HCT116 (cell line): ENCODE data around the gene NDE1. TPM values are rescaled to one million over a fixed set of nuclear protein-coding genes. Genes with fewer than 3 reads are reported as not detected.

ENCODE experiments used
- ATAC-seq: fragments of 200-7000 bp; cut with Tn5 transposase; 2 replicates; pipeline ENCODE4 v1.9.1; 2020; ENCODE audit warnings: mild to moderate bottlenecking, moderate library complexity
- BruUV-seq: library from RNA; stranded (reverse); fragments of 400-500 nt; replicated peaks from 2 replicates; lab custom pipeline; 2021; lab: Mats Ljungman, UMichigan
- CTCF ChIA-PET: fragments of 300-600 bp; sonication (Branson Sonifier 250); formaldehyde crosslinking; loops from one replicate; lab custom pipeline; 2021; ENCODE audit warnings: antibody characterized with exemption; lab: Charles Lee
- POLR2A ChIA-PET: fragments of 300-600, 350-600 bp; sonication (Branson Sonifier 250); formaldehyde crosslinking; loops from one replicate; lab custom pipeline; 2021; ENCODE audit warnings: antibody characterized with exemption; lab: Charles Lee
- RAD21 ChIA-PET, 2 experiments: fragments of 300-600 bp; sonication (Branson Sonifier 250); formaldehyde crosslinking; loops; one replicate each; lab custom pipeline; 2023; ENCODE audit warnings: low total read pairs in 2 of 2; ENCODE audit not compliant: uncharacterized antibody in 2 of 2, unreplicated experiment in 2 of 2, low non-redundant PET in 1 of 2; lab: Charles Lee
- DNase-seq: peaks from one replicate; pipeline ENCODE4 v3.0.0-alpha.2; 2010; ENCODE audit warnings: low read depth, low spot score
- H2AFZ ChIP-seq: fragments of 200-600 bp; shearing (Covaris generic), sonication (generic); 2 replicates; pipeline ENCODE4 v1.6.1; 2017; ENCODE audit warnings: low read depth, mixed run types, mixed read lengths, antibody characterized with exemption, low read length; ENCODE audit not compliant: poor library complexity, severe bottlenecking
- H3K27ac ChIP-seq: 2 replicates; pipeline ENCODE4 v1.5.1; 2012; ENCODE audit warnings: low read depth, low read length
- H3K27me3 ChIP-seq: fragments of 200-600 bp; sonication (generic); 2 replicates; pipeline ENCODE4 v1.6.1; 2016; ENCODE audit warnings: mixed run types, low read length, mixed read lengths; ENCODE audit not compliant: insufficient read depth
- H3K36me3 ChIP-seq, 2 experiments: fragments of 200-500 bp in 1 of 2; fragments of 200-600 bp in 1 of 2; sonication (Bioruptor generic) in 1 of 2; sonication (generic) in 1 of 2; 2 replicates each; pipeline versions ENCODE4 v1.5.1 to v1.6.1; 2014 to 2016; ENCODE audit warnings: low read length in 2 of 2, inconsistent platforms in 1 of 2, mixed read lengths in 1 of 2, mixed run types in 1 of 2; ENCODE audit not compliant: insufficient read depth in 2 of 2, control insufficient read depth in 1 of 2
- H3K4me1 ChIP-seq, 2 experiments: fragments of 200-600 bp in 1 of 2; sonication (generic) in 1 of 2; 2 replicates each; pipeline versions ENCODE4 v1.5.1 to v1.6.1; 2012 to 2017; ENCODE audit warnings: low read length in 2 of 2, inconsistent platforms in 1 of 2, mild to moderate bottlenecking in 1 of 2, mixed read lengths in 1 of 2, mixed run types in 1 of 2, moderate library complexity in 1 of 2; ENCODE audit not compliant: insufficient read depth in 2 of 2, control insufficient read depth in 1 of 2
- H3K4me2 ChIP-seq: fragments of 200-600 bp; sonication (generic); 2 replicates; pipeline ENCODE4 v1.6.1; 2017; ENCODE audit warnings: mixed run types, low read length, mixed read lengths
- H3K4me3 ChIP-seq, 2 experiments: fragments of 200-600 bp in 1 of 2; sonication (generic) in 1 of 2; replicated peaks in 1 of 2; 2 replicates each; pipeline ENCODE4 v1.5.1; 2011 to 2016; ENCODE audit warnings: low read length in 2 of 2, control low read depth in 1 of 2, low read depth in 1 of 2, mild to moderate bottlenecking in 1 of 2, mixed read lengths in 1 of 2, mixed run types in 1 of 2
- H3K79me2 ChIP-seq: fragments of 200-600 bp; sonication (generic); 2 replicates; pipeline ENCODE4 v1.6.1; 2017; ENCODE audit warnings: mild to moderate bottlenecking, mixed run types, low read length, moderate library complexity, mixed read lengths; ENCODE audit not compliant: insufficient read depth
- H3K9ac ChIP-seq: fragments of 200-600 bp; sonication (generic); 2 replicates; pipeline ENCODE4 v1.6.1; 2016; ENCODE audit warnings: low read length, mixed read lengths
- H3K9me2 ChIP-seq: fragments of 200-600 bp; sonication (generic), shearing (Covaris generic); 2 replicates; pipeline ENCODE4 v1.6.1; 2017; ENCODE audit warnings: mixed run types, mild to moderate bottlenecking, moderate library complexity; ENCODE audit not compliant: insufficient read depth
- H3K9me3 ChIP-seq, 2 experiments: fragments of 200-500 bp in 1 of 2; fragments of 200-600 bp in 1 of 2; sonication (Bioruptor generic) in 1 of 2; sonication (generic) in 1 of 2; 2 replicates each; pipeline ENCODE4 v1.6.1; 2014 to 2017; ENCODE audit warnings: low read length in 2 of 2, mixed read lengths in 2 of 2, inconsistent platforms in 1 of 2, low read depth in 1 of 2, mild to moderate bottlenecking in 1 of 2, mixed run types in 1 of 2, moderate library complexity in 1 of 2; ENCODE audit not compliant: control insufficient read depth in 1 of 2, insufficient read depth in 1 of 2
- H4K20me1 ChIP-seq: fragments of 200-600 bp; sonication (generic), shearing (Covaris generic); 2 replicates; pipeline ENCODE4 v1.6.1; 2017; ENCODE audit warnings: mixed run types, mild to moderate bottlenecking, moderate library complexity; ENCODE audit not compliant: insufficient read depth
- EGR1 ChIP-seq: IDR thresholded peaks from 2 replicates; pipeline ENCODE4 v1.6.1; 2012; ENCODE audit warnings: low read depth
- EZH2 ChIP-seq: fragments of 200-600 bp; sonication (generic); IDR thresholded peaks from 2 replicates; pipeline ENCODE4 v1.6.1; 2017; ENCODE audit warnings: antibody characterized with exemption, mixed run types
- EZH2phosphoT487 ChIP-seq: fragments of 200-600 bp; IDR thresholded peaks from 2 replicates; pipeline ENCODE4 v1.6.1; 2018; ENCODE audit warnings: antibody characterized with exemption, borderline replicate concordance
- JUND ChIP-seq: IDR thresholded peaks from 2 replicates; pipeline ENCODE4 v1.6.1; 2012
- RAD21 ChIP-seq: IDR thresholded peaks from 2 replicates; pipeline ENCODE4 v1.6.1; 2012; ENCODE audit warnings: low read depth, mild to moderate bottlenecking
- SIN3A ChIP-seq: IDR thresholded peaks from 2 replicates; pipeline ENCODE4 v1.6.1; 2012; ENCODE audit warnings: low read depth
- SRF ChIP-seq: IDR thresholded peaks from 2 replicates; pipeline ENCODE4 v1.6.1; 2012; ENCODE audit warnings: low read depth
- TCF7L2 ChIP-seq: IDR thresholded peaks from 2 replicates; pipeline ENCODE4 v1.7.0; 2011; ENCODE audit warnings: borderline replicate concordance, inconsistent platforms; ENCODE audit not compliant: insufficient read depth, insufficient read length; ENCODE audit errors: extremely low read depth
- ZBTB33 ChIP-seq: IDR thresholded peaks from 2 replicates; pipeline ENCODE4 v1.6.1; 2011; ENCODE audit warnings: mild to moderate bottlenecking, low read length, moderate library complexity; ENCODE audit not compliant: insufficient replicate concordance; ENCODE audit errors: extremely low read depth
- ZFX ChIP-seq: fragments of 450-650 bp; IDR thresholded peaks from 2 replicates; pipeline ENCODE4 v1.6.1; 2017
- ZNF274 ChIP-seq: fragments of 200-500 bp; sonication (Bioruptor generic); IDR thresholded peaks from 2 replicates; pipeline ENCODE4 v1.6.1; 2014; ENCODE audit warnings: mild to moderate bottlenecking, low read depth, low read length, inconsistent platforms
- intact Hi-C: fragments of 100-400 bp; cut with micrococcal nuclease; formaldehyde crosslinking; loops from 2 replicates; pipeline ENCODE4 v1.10.0; 2022
- total RNA-seq: library from RNA; stranded (reverse); gene quantifications from one replicate; pipeline ENCODE4 v1.2.1, GENCODE V29; 2021; ENCODE audit not compliant: unreplicated experiment
- TF ChIP-seq, protein P1 (sequence below): IDR thresholded peaks from 2 replicates; pipeline ENCODE4 v1.6.1; 2012
- TF ChIP-seq, protein P2 (sequence below): IDR thresholded peaks from 2 replicates; pipeline ENCODE4 v1.6.1; 2012
- TF ChIP-seq, protein P3 (sequence below): IDR thresholded peaks from 2 replicates; pipeline ENCODE4 v1.6.1; 2012; ENCODE audit warnings: low read depth
- TF ChIP-seq, protein P4 (sequence below), 3 experiments: fragments of 200-600 bp in 1 of 3; sonication (generic) in 1 of 3; IDR thresholded peaks in 2 of 3; conservative IDR thresholded peaks in 1 of 3; 2 replicates each; pipeline ENCODE4 v1.5.1; 2012 to 2017; ENCODE audit warnings: low read depth in 2 of 3, low read length in 2 of 3, antibody characterized with exemption in 1 of 3, borderline replicate concordance in 1 of 3, control low read depth in 1 of 3, mild to moderate bottlenecking in 1 of 3, mixed read lengths in 1 of 3, mixed run types in 1 of 3, moderate library complexity in 1 of 3; ENCODE audit not compliant: insufficient read depth in 1 of 3

NDE1 gene
- total RNA-seq, 1 experiment from 2014 or later, result 103 TPM

DNA sequence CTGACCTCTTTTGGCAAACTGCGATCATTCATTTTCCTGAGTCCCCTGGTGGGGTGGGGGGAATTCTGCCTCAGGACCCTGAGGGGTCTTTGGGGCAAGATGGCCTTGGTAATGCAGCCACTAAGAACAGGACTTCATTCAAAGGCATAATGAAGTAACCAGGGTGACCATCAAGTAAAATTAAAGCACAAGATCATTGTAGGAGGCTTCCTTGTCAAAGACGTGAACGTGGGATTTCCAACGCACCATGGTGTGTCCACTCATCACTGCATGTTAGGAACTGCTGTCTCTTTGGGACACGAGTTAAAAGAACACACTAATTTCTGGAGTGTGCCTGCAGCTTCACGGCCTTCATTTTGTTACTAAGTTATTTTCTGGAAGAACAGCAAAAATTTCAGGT lies 51.3 kb downstream of the NDE1 start:
- TSS peak; percentile 22 for BruUV-seq
- TF ChIP-seq, protein P1, sequence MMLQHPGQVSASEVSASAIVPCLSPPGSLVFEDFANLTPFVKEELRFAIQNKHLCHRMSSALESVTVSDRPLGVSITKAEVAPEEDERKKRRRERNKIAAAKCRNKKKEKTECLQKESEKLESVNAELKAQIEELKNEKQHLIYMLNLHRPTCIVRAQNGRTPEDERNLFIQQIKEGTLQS, result no peak
- TF ChIP-seq, protein P2, sequence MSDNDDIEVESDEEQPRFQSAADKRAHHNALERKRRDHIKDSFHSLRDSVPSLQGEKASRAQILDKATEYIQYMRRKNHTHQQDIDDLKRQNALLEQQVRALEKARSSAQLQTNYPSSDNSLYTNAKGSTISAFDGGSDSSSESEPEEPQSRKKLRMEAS, result no peak
- no peak for TF ChIP-seq ZBTB33
- TF ChIP-seq EZH2phosphoT487, result no peak
- TF ChIP-seq, protein P3, sequence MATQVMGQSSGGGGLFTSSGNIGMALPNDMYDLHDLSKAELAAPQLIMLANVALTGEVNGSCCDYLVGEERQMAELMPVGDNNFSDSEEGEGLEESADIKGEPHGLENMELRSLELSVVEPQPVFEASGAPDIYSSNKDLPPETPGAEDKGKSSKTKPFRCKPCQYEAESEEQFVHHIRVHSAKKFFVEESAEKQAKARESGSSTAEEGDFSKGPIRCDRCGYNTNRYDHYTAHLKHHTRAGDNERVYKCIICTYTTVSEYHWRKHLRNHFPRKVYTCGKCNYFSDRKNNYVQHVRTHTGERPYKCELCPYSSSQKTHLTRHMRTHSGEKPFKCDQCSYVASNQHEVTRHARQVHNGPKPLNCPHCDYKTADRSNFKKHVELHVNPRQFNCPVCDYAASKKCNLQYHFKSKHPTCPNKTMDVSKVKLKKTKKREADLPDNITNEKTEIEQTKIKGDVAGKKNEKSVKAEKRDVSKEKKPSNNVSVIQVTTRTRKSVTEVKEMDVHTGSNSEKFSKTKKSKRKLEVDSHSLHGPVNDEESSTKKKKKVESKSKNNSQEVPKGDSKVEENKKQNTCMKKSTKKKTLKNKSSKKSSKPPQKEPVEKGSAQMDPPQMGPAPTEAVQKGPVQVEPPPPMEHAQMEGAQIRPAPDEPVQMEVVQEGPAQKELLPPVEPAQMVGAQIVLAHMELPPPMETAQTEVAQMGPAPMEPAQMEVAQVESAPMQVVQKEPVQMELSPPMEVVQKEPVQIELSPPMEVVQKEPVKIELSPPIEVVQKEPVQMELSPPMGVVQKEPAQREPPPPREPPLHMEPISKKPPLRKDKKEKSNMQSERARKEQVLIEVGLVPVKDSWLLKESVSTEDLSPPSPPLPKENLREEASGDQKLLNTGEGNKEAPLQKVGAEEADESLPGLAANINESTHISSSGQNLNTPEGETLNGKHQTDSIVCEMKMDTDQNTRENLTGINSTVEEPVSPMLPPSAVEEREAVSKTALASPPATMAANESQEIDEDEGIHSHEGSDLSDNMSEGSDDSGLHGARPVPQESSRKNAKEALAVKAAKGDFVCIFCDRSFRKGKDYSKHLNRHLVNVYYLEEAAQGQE, result no peak
- no peak for TF ChIP-seq EGR1
- TF ChIP-seq SRF, result no peak
- no peak for TF ChIP-seq TCF7L2
- no peak for TF ChIP-seq ZFX
- no peak for TF ChIP-seq EZH2
- no peak for TF ChIP-seq SIN3A
- no peak for TF ChIP-seq JUND
- no peak for TF ChIP-seq RAD21
- no peak for TF ChIP-seq ZNF274
- TF ChIP-seq, protein P4, sequence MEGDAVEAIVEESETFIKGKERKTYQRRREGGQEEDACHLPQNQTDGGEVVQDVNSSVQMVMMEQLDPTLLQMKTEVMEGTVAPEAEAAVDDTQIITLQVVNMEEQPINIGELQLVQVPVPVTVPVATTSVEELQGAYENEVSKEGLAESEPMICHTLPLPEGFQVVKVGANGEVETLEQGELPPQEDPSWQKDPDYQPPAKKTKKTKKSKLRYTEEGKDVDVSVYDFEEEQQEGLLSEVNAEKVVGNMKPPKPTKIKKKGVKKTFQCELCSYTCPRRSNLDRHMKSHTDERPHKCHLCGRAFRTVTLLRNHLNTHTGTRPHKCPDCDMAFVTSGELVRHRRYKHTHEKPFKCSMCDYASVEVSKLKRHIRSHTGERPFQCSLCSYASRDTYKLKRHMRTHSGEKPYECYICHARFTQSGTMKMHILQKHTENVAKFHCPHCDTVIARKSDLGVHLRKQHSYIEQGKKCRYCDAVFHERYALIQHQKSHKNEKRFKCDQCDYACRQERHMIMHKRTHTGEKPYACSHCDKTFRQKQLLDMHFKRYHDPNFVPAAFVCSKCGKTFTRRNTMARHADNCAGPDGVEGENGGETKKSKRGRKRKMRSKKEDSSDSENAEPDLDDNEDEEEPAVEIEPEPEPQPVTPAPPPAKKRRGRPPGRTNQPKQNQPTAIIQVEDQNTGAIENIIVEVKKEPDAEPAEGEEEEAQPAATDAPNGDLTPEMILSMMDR (IDR thresholded peaks at IDR 0.05 in 2 of 3, conservative IDR thresholded peaks at IDR 0.05 in 1 of 3; ENCODE audit: borderline replicate concordance in 1 of 3, insufficient read depth in 1 of 3, low read depth in 2 of 3, low read length in 2 of 3), result no peak
- intact Hi-C loops, result loop anchor here (10.0 kb wide), 2 partner anchors 63 to 423 kb away; no protein-coding TSS in a partner anchor

More for the DNA sequence above, 51.3 kb downstream of the NDE1 start:
- H3K4me2 ChIP-seq, result no peak overlapping the region
- no peak overlapping the region for H3K9ac ChIP-seq
- H3K9me3 ChIP-seq, result no peaks in the 10 kb centered on the region
- H3K27ac ChIP-seq, result no peak overlapping the region
- no peak for ATAC-seq
- no peak overlapping the region for H2AFZ ChIP-seq
- H3K79me2 ChIP-seq, result no peaks in the 10 kb centered on the region
- H3K4me3 ChIP-seq, result no peak overlapping the region
- no peaks in the 10 kb centered on the region for H3K4me1 ChIP-seq
- no peaks in the 10 kb centered on the region for H3K9me2 ChIP-seq
- peaks cover 31 to 44% of the 10 kb centered on the region in 2 experiments for H3K36me3 ChIP-seq
- DNase-seq, result no peak
- CTCF ChIA-PET, result no interaction called here
- no peaks in the 10 kb centered on the region for H3K27me3 ChIP-seq
- POLR2A ChIA-PET, result no interaction called here
- no peaks in the 10 kb centered on the region for H4K20me1 ChIP-seq
- RAD21 ChIA-PET, result no interaction called here
